Cardiac fibroblast (primary cell): ENCODE measurements around the gene LRMDA.
A peak's percentile ranks its signal among the peaks of the same experiment; 100 is the strongest.

Experiments used
- DNase-seq, 2 donors: peaks; one replicate each; pipeline versions ENCODE4 v3.0.0 to v3.0.0-alpha.2; 2010; ENCODE audit warnings: low read depth in 2 of 2
- H3K4me3 ChIP-seq, 2 donors: replicated peaks in 1 of 2; 1 replicate in 1 of 2; 2 replicates in 1 of 2; pipeline ENCODE4 v1.5.1; 2011; ENCODE audit warnings: low read depth in 2 of 2, low read length in 2 of 2, mild to moderate bottlenecking in 2 of 2, moderate library complexity in 1 of 2
- TF ChIP-seq, protein P1 (sequence below): IDR thresholded peaks from one replicate; pipeline ENCODE4 v1.5.1; 2011; ENCODE audit warnings: low read depth, mild to moderate bottlenecking, low read length, inconsistent platforms

LRMDA gene

DNA sequence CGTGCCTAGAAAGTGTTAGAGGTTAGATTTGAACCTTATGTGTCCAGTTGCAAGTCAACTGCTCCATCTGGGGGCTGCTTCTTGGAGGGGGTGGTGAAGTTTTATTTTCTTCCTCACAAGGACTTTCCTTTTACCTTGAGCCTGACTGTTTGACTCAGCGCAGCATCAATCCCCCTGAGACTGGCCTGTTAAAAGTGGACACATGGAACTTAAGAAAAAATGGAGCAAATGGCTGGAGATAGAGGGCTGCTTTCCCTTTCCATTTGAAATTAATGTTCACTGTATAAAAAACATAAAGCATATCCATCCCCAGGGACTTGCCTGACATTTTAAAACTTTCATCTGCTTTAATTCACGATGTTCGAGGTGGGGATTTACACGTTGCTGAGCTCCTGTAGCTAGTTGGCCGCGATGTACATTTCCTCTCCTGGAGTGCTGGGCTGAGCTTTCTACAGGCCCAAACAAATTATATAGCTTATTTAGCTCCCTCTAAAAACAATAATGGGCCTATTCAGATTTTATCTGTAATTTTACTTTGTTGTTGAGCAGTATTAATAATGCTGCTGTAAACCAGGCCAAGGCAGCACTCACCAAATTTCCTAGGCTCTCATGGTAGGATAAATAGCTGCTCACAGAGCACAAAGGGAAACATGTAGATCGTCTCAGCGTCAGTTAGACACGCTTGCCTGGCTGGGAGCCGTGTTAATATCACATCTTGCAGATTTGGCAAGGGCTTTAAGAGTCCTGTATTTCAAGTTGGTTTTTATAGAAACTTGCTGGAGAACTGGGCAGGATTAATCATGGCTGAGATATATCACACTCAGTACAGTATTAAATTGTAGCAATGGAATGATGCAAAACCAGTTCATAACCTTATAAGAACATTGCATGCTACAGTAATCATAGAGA lies 251.5 kb downstream of the LRMDA start:
- H3K4me3 ChIP-seq = no peak overlapping the region
- peak; percentile 13 to 42 for DNase-seq
- TF ChIP-seq, protein P1, sequence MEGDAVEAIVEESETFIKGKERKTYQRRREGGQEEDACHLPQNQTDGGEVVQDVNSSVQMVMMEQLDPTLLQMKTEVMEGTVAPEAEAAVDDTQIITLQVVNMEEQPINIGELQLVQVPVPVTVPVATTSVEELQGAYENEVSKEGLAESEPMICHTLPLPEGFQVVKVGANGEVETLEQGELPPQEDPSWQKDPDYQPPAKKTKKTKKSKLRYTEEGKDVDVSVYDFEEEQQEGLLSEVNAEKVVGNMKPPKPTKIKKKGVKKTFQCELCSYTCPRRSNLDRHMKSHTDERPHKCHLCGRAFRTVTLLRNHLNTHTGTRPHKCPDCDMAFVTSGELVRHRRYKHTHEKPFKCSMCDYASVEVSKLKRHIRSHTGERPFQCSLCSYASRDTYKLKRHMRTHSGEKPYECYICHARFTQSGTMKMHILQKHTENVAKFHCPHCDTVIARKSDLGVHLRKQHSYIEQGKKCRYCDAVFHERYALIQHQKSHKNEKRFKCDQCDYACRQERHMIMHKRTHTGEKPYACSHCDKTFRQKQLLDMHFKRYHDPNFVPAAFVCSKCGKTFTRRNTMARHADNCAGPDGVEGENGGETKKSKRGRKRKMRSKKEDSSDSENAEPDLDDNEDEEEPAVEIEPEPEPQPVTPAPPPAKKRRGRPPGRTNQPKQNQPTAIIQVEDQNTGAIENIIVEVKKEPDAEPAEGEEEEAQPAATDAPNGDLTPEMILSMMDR = no peak

DNA sequence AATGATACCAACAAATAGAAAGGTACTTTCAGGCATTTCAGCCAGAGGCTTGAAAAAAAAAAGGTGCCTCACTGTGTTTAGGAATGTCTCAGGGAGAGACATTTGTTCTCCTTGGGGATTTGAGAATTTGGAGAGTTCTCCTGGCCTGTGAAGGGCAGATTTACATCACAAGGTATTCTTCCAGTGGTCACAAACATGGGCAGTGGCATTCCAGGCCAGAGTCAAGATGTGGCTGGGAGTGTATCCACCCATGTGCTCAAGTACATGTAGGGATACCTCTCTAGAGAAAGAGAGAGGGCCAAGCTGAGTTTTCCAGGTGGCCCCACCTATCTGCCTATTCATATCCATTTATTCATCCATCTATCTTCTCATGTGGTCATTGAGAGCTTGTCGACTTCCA lies 253.8 kb downstream of the LRMDA start:
- DNase-seq = no peak
- TF ChIP-seq, protein P1 = no peak
- no peak overlapping the region for H3K4me3 ChIP-seq

DNA sequence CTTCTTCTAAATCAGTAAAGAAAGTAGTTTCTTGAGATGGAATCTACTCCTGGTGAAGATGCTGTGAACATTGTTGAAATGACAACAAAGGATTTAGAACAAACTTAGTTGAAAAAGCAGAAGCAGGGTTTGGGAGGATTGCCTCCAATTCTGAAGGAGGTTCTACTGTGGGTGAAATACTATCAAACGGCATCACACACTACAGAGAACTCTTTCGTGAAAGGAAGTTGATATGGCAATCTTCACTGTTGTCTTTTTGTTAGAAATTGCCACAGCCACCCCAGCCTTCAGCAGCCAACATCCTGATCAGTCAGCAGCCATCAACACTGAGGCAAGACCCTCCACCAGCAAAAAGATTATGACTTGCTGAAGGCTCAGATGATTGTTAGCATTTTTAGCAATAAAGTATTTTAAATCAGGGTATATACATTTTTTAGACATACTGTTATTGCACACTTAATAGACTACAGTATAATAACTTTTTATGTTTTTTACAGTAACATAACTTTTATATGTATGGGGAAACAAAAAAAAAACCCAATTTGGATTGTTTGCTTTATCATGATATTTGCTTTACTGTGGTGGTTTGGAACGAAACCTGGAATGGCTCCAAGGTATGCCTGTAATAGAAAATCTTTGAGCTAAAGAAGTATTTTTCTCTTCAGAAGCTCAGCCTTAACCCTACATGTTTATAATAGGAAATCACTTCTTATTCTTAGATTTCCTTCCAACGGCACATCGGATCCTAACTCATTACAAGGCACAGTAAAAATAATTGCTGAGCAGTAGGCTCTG lies 257.3 kb downstream of the LRMDA start:
- TF ChIP-seq, protein P1 = no peak
- no peak overlapping the region for H3K4me3 ChIP-seq
- DNase-seq = no peak

DNA sequence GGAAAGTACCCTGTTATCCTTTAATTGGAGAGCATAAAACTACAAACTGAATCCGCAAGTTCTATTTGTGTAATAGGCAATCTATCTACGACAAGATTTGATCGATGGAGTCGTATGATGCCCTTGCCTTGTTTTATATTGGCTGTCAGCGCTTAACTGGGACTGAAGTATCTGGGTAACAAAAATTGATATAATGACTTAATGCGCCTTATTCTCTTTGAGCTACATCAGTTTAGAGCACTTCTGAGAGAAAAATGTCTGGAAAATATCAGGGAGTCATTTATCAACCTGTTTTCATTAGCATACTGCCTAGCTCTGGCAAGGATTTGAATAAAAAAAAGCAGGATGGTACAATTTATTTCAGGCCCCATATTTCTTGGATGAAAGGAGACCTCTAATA lies 262.1 kb downstream of the LRMDA start:
- DNase-seq = no peak
- TF ChIP-seq, protein P1 = no peak
- H3K4me3 ChIP-seq = no peak overlapping the region

DNA sequence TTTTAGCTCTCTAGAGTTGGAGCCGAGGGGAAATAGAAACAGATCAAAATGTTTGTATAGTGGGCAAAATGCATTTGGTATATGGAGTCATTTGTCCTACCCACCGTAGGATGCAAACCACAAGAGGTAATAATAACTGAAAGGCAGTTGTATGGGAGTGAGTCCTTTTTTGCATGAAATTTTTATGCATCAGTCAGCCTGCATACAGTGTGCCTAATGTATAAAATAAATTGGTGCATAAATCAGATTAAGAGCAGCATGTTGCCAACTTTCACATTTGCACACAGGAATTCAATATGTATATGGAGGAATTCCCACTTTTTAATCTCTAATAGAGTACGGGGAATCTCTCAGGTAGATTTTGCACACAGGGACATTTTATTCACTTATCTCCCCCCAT lies 262.8 kb downstream of the LRMDA start:
- TF ChIP-seq, protein P1 = no peak
- DNase-seq = no peak
- no peak overlapping the region for H3K4me3 ChIP-seq

DNA sequence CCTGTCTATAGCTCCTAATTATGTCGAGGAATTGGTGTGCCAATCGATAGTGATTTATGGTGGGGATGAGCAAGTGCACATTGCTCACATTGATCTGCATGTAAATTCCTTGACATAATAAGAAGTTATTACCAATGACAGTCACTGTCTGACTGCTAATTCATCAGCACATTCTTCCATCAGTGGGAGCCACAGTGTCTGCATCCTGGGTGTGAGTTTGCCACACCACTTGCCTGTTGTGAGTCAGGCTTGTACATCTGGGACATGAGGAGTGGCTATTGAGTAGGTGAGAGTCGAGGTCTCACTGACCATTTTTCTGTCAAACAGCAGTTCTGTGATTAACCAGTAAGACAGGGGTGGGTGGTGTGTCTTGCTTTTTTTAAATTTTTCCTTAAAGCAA lies 263.4 kb downstream of the LRMDA start:
- no peak overlapping the region for H3K4me3 ChIP-seq
- TF ChIP-seq, protein P1 = no peak
- no peak for DNase-seq
